ENCODE data around the gene MPPE1. TPM values are rescaled to one million over a fixed set of nuclear protein-coding genes. Genes with fewer than 3 reads are reported as not detected.
A peak's percentile ranks its signal among the peaks of the same experiment; 100 is the strongest.

MPPE1 gene
- total and polyA plus RNA-seq, 8 donors, result 39.8 to 68.0 (median 43.9) TPM

- no peaks in the 10 kb centered on the region for H3K27me3 ChIP-seq
- H3K36me3 ChIP-seq, result no peaks in the 10 kb centered on the region
- no peaks in the 10 kb centered on the region for H3K9me3 ChIP-seq
- no peak for ATAC-seq
- H3K4me3 ChIP-seq, result no peak overlapping the region
- TF ChIP-seq CTCF (IDR thresholded peaks at IDR 0.05), result no peak
- intact Hi-C loops (cut with DNase I), result no loop called here
- H3K27ac ChIP-seq, result no peak overlapping the region
- DNase-seq, result no peak
- H3K4me1 ChIP-seq, result no peaks in the 10 kb centered on the region
Observed at GRCh38 chr18:11844436-11844835, 63.7 kb downstream of the MPPE1 start.

GRCh38 chr18:11842562-11842961 is 65.6 kb downstream of the MPPE1 start:
- no peaks in the 10 kb centered on the region for H3K4me1 ChIP-seq
- ATAC-seq (no peak), DNase-seq (no peak)
- H3K27me3 ChIP-seq, result no peaks in the 10 kb centered on the region
- intact Hi-C loops (cut with DNase I), result no loop called here
- TF ChIP-seq CTCF (IDR thresholded peaks at IDR 0.05), result no peak
- H3K36me3 ChIP-seq, result no peaks in the 10 kb centered on the region
- H3K27ac ChIP-seq, result no peak overlapping the region
- no peak overlapping the region for H3K4me3 ChIP-seq
- no peaks in the 10 kb centered on the region for H3K9me3 ChIP-seq

GRCh38 chr18:11840493-11840892 is 67.6 kb downstream of the MPPE1 start:
- intact Hi-C loops (cut with DNase I), result no loop called here
- Histone ChIP-seq H3K4me3 (no peak overlapping the region), H3K27ac (no peak overlapping the region), H3K9me3 (no peaks in the 10 kb centered on the region), H3K27me3 (no peaks in the 10 kb centered on the region), H3K36me3 (no peaks in the 10 kb centered on the region), H3K4me1 (no peaks in the 10 kb centered on the region)
- no peak for TF ChIP-seq CTCF (IDR thresholded peaks at IDR 0.05)
- no peak for DNase-seq
- ATAC-seq, result no peak

GRCh38 chr18:11839556-11839955 is 68.6 kb downstream of the MPPE1 start:
- ATAC-seq (no peak), DNase-seq (no peak)
- Histone ChIP-seq H3K4me3 (no peak overlapping the region), H3K36me3 (no peaks in the 10 kb centered on the region), H3K4me1 (no peaks in the 10 kb centered on the region), H3K27me3 (no peaks in the 10 kb centered on the region), H3K9me3 (no peaks in the 10 kb centered on the region), H3K27ac (peak overlapping the region in 1 of 2 donors; percentile 2)
- TF ChIP-seq CTCF (IDR thresholded peaks at IDR 0.05), result no peak
- intact Hi-C loops (cut with DNase I), result no loop called here

DNA sequence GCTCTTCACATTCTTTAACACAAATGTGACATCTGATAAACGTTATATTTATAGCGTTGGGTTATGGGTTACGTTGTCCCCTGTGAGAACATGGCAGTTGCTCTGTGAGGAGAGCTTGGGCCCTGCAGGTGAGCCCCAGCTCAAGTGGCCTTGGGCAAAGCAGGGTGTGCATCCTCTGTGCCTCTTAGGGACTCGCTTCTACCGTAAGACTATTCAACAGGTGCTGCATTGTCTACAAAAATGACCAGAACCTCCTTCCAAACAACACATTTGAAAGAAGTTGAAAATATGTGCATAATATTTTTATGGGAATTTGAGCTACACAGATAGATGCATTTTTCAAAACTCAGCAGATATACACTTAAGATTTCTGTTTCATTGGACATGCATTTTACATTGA is 73.3 kb downstream of the MPPE1 start:
- ATAC-seq, result no peak
- DNase-seq, result no peak
- Histone ChIP-seq H3K4me1 (no peaks in the 10 kb centered on the region), H3K9me3 (no peaks in the 10 kb centered on the region), H3K27me3 (no peaks in the 10 kb centered on the region), H3K36me3 (no peaks in the 10 kb centered on the region), H3K27ac (no peak overlapping the region), H3K4me3 (no peak overlapping the region)
- intact Hi-C loops (cut with DNase I), result no loop called here
- no peak for TF ChIP-seq CTCF (IDR thresholded peaks at IDR 0.05)

Other genes starting within 250 kb of the MPPE1 start
- 1 to 10 TPM; 1.8 to 5.7 TPM for gene GNAL, start 219.1 kb downstream of the MPPE1 start, total RNA-seq
- gene GNAL, start 219.1 kb downstream of the MPPE1 start, polyA plus RNA-seq (ENCODE audit: insufficient read length in 6 of 6), result 1 to 10 TPM; 2.3 to 3.5 (median 2.8) TPM
- 10 to 100 TPM; 33.4 to 41.8 TPM for gene CHMP1B, start 56.9 kb downstream of the MPPE1 start, total RNA-seq
- 10 to 100 TPM; 38.0 to 40.5 (median 38.7) TPM for gene CHMP1B, start 56.9 kb downstream of the MPPE1 start, polyA plus RNA-seq (ENCODE audit: insufficient read length in 6 of 6)
- gene IMPA2, start 73.2 kb upstream of the MPPE1 start, total RNA-seq, result 10 to 100 TPM; 62.2 to 92.5 TPM
- 10 to 100 TPM; 67.2 to 93.4 (median 82.2) TPM for gene IMPA2, start 73.2 kb upstream of the MPPE1 start, polyA plus RNA-seq (ENCODE audit: insufficient read length in 6 of 6)
- gene ANKRD62, start 185.5 kb upstream of the MPPE1 start, total RNA-seq, result under 1 TPM in 1 of 2 donors, not detected in 1; 0.20 TPM
- under 1 TPM in 5 of 6 donors, not detected in 1; 0.06 to 0.10 (median 0.09) TPM for gene ANKRD62, start 185.5 kb upstream of the MPPE1 start, polyA plus RNA-seq (ENCODE audit: insufficient read length in 6 of 6)

All from left lung (tissue), 10 donors.